ENCODE data around the gene SECTM1.
"Not testable (repeated sequence)": the region's sequence is repeated elsewhere in the genome, so short reads cannot be mapped to it uniquely, and the experiment has no call there.

The SECTM1 gene

GRCh38 chr17:82348866-82349265 lies 15.3 kb upstream of the SECTM1 start:
- H3K4me3 ChIP-seq (ENCODE audit: low read depth, low read length) = no peak overlapping the region
- DNase-seq (ENCODE audit: low read depth) = no peak
- TF ChIP-seq MYC (IDR thresholded peaks at IDR 0.05; ENCODE audit: low read depth, low read length) (no peak), MAX (IDR thresholded peaks at IDR 0.05; ENCODE audit: low read depth, low read length) (no peak), CTCF (IDR thresholded peaks at IDR 0.05; ENCODE audit: low read depth, low read length) (no peak), POLR2A (IDR thresholded peaks at IDR 0.05; ENCODE audit: extremely low read depth, insufficient read length) (no peak)

GRCh38 chr17:82348434-82348833 lies 14.9 kb upstream of the SECTM1 start:
- TF ChIP-seq MAX (IDR thresholded peaks at IDR 0.05; ENCODE audit: low read depth, low read length) (no peak), POLR2A (IDR thresholded peaks at IDR 0.05; ENCODE audit: extremely low read depth, insufficient read length) (no peak), CTCF (IDR thresholded peaks at IDR 0.05; ENCODE audit: low read depth, low read length) (no peak), MYC (IDR thresholded peaks at IDR 0.05; ENCODE audit: low read depth, low read length) (no peak)
- DNase-seq (ENCODE audit: low read depth) = no peak
- H3K4me3 ChIP-seq (ENCODE audit: low read depth, low read length) = no peak overlapping the region

GRCh38 chr17:82347994-82348393 lies 14.4 kb upstream of the SECTM1 start:
- not testable (repeated sequence) for H3K4me3 ChIP-seq (ENCODE audit: low read depth, low read length); DNase-seq (ENCODE audit: low read depth)

- TF ChIP-seq MYC (IDR thresholded peaks at IDR 0.05; ENCODE audit: low read depth, low read length) = no peak
- no peak for TF ChIP-seq POLR2A (IDR thresholded peaks at IDR 0.05; ENCODE audit: extremely low read depth, insufficient read length)
- TF ChIP-seq CTCF (IDR thresholded peaks at IDR 0.05; ENCODE audit: low read depth, low read length) = no peak
- no peak for TF ChIP-seq MAX (IDR thresholded peaks at IDR 0.05; ENCODE audit: low read depth, low read length)
- H3K4me3 ChIP-seq (ENCODE audit: low read depth, low read length) = no peak overlapping the region
- peak; percentile 51 for DNase-seq (ENCODE audit: low read depth)
These were observed 13.1 kb upstream of the SECTM1 start for GRCh38 chr17:82346342-82347300.

- H3K4me3 ChIP-seq (ENCODE audit: low read depth, low read length) = no peak overlapping the region
- no peak for DNase-seq (ENCODE audit: low read depth)
- no peak for TF ChIP-seq MAX (IDR thresholded peaks at IDR 0.05; ENCODE audit: low read depth, low read length)
These were observed 11.8 kb upstream of the SECTM1 start for GRCh38 chr17:82345151-82345976.

GRCh38 chr17:82344175-82344907 lies 10.8 kb upstream of the SECTM1 start:
- no peak overlapping the region for H3K4me3 ChIP-seq (ENCODE audit: low read depth, low read length)
- no peak for DNase-seq (ENCODE audit: low read depth)
- TF ChIP-seq MAX (IDR thresholded peaks at IDR 0.05; ENCODE audit: low read depth, low read length) (no peak), MYC (IDR thresholded peaks at IDR 0.05; ENCODE audit: low read depth, low read length) (no peak), POLR2A (IDR thresholded peaks at IDR 0.05; ENCODE audit: extremely low read depth, insufficient read length) (no peak), CTCF (IDR thresholded peaks at IDR 0.05; ENCODE audit: low read depth, low read length) (no peak)

Measured in NB4 (cell line).